Measurements from ENCODE around the gene ARGFX. TPM values are rescaled to one million over a fixed set of nuclear protein-coding genes. Genes with fewer than 3 reads are reported as not detected.

ARGFX gene
- total and polyA plus RNA-seq, 2 of the 13 experiments (the other 11 are each of a cell fraction or from before 2014, with no cell fraction given), result not detected

DNA sequence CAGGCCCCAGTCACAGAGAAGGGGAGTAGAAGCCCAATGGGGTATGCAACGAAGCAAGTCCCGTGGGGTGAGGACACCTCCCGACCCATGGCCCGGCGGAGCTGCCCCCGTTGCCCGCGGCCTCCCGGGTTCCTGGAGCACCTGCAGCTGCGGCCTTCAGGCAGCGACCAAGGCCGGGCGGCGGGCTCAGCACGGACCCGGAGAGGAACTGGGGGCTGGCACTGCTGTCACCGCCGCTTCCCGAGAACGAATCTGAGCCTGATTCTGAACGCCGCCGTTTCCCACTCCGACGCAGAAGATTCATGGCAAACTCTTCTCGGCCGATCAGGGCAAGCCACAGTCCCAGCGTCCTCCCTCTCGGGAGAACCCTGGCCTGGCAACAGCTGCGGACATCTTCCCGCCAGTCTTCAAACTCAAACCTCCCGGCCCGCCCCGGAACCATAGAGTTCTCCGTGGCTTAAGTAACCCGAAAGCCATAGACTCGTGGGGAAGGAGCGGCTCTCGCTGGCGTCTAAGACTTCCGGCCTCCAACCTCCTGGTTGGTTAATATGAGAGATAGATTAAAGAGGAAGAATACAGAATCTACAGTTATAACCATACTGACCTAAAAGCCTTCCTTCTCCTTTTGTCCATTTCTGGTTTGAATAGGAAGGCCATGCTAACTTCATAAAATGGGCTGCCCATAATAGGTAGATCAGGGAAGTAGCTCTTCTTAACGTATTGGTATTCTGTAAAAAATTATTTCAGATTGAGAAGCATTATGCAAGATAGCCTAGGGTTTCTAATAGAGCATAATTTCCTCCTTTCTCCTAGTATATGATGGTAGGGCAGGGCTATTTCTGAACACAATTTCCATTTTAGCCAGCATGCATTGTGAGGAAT lies 21.9 kb upstream of the ARGFX start, which contains the start of gene POLQ (continued):
- TF ChIP-seq, protein P1, sequence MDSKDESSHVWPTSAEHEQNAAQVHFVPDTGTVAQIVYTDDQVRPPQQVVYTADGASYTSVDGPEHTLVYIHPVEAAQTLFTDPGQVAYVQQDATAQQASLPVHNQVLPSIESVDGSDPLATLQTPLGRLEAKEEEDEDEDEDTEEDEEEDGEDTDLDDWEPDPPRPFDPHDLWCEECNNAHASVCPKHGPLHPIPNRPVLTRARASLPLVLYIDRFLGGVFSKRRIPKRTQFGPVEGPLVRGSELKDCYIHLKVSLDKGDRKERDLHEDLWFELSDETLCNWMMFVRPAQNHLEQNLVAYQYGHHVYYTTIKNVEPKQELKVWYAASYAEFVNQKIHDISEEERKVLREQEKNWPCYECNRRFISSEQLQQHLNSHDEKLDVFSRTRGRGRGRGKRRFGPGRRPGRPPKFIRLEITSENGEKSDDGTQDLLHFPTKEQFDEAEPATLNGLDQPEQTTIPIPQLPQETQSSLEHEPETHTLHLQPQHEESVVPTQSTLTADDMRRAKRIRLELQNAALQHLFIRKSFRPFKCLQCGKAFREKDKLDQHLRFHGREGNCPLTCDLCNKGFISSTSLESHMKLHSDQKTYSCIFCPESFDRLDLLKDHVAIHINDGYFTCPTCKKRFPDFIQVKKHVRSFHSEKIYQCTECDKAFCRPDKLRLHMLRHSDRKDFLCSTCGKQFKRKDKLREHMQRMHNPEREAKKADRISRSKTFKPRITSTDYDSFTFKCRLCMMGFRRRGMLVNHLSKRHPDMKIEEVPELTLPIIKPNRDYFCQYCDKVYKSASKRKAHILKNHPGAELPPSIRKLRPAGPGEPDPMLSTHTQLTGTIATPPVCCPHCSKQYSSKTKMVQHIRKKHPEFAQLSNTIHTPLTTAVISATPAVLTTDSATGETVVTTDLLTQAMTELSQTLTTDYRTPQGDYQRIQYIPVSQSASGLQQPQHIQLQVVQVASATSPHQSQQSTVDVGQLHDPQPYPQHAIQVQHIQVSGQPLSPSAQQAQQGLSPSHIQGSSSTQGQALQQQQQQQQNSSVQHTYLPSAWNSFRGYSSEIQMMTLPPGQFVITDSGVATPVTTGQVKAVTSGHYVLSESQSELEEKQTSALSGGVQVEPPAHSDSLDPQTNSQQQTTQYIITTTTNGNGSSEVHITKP (CRISPR knock-in tag; IDR thresholded peaks at IDR 0.05; ENCODE audit: low read depth), result no peak; the same call in 1 of the 2 replicates
- peak; percentile 59 for TF ChIP-seq HOXA3 (CRISPR knock-in tag; IDR thresholded peaks at IDR 0.05)
- TF ChIP-seq ZMAT3 (CRISPR knock-in tag; conservative IDR thresholded peaks at IDR 0.05), result no peak
- TF ChIP-seq, protein P2, sequence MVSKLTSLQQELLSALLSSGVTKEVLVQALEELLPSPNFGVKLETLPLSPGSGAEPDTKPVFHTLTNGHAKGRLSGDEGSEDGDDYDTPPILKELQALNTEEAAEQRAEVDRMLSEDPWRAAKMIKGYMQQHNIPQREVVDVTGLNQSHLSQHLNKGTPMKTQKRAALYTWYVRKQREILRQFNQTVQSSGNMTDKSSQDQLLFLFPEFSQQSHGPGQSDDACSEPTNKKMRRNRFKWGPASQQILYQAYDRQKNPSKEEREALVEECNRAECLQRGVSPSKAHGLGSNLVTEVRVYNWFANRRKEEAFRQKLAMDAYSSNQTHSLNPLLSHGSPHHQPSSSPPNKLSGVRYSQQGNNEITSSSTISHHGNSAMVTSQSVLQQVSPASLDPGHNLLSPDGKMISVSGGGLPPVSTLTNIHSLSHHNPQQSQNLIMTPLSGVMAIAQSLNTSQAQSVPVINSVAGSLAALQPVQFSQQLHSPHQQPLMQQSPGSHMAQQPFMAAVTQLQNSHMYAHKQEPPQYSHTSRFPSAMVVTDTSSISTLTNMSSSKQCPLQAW (CRISPR knock-in tag; IDR thresholded peaks at IDR 0.05), result peak; percentile 72; the same call in 1 of the 2 replicates
- no peak for TF ChIP-seq HOXA7 (CRISPR knock-in tag; IDR thresholded peaks at IDR 0.05)
- TF ChIP-seq SMC3 (IDR thresholded peaks at IDR 0.05; ENCODE audit: low read length), result no peak
- TF ChIP-seq ZNF766 (CRISPR knock-in tag; IDR thresholded peaks at IDR 0.05; ENCODE audit: borderline replicate concordance), result 0 out of 2 replicates have a peak, but pooled peaks have one; percentile 56
- peak; percentile 75 for TF ChIP-seq KMT2A (CRISPR knock-in tag; IDR thresholded peaks at IDR 0.05)
- TF ChIP-seq ZMYM2 (CRISPR knock-in tag; IDR thresholded peaks at IDR 0.05), result no peak
- no peak for TF ChIP-seq FOXM1 (CRISPR knock-in tag; IDR thresholded peaks at IDR 0.05)
- TF ChIP-seq, protein P3, sequence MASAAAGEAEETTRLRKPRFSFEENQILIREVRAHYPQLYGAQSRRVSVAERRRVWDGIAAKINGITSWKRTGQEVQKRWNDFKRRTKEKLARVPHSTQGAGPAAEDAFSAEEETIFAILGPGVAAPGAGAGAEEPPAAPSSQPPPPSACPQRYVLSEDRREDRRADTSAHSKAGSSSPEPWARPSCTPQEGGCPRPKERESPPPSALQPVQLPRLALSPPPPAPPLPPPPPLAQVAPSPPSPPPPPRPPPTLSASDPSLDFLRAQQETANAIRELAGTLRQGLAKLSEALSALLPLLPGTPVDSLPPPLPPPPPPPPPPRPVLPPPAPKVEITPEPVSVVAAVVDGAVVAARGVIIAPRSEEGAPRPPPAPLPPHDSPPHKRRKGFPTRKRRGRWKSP (CRISPR knock-in tag; IDR thresholded peaks at IDR 0.05), result peak; percentile 52; the same call in 1 of the 2 replicates
- no peak for TF ChIP-seq ZNF496 (CRISPR knock-in tag; IDR thresholded peaks at IDR 0.05; ENCODE audit: insufficient replicate concordance)
- TF ChIP-seq, protein P4, sequence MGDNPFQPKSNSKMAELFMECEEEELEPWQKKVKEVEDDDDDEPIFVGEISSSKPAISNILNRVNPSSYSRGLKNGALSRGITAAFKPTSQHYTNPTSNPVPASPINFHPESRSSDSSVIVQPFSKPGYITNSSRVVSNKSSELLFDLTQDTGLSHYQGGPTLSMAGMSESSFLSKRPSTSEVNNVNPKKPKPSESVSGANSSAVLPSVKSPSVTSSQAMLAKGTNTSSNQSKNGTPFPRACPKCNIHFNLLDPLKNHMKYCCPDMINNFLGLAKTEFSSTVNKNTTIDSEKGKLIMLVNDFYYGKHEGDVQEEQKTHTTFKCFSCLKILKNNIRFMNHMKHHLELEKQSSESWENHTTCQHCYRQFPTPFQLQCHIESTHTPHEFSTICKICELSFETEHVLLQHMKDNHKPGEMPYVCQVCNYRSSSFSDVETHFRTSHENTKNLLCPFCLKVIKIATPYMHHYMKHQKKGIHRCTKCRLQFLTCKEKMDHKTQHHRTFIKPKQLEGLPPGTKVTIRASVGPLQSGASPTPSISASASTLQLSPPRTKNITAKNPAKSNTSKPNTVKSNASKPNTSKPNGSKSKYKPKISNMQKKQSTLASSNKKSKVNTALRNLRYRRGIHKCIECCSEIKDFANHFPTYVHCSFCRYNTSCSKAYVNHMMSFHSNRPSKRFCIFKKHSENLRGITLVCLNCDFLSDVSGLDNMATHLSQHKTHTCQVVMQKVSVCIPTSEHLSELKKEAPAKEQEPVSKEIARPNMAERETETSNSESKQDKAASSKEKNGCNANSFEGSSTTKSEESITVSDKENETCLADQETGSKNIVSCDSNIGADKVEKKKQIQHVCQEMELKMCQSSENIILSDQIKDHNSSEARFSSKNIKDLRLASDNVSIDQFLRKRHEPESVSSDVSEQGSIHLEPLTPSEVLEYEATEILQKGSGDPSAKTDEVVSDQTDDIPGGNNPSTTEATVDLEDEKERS (CRISPR knock-in tag; IDR thresholded peaks at IDR 0.05), result no peak
- no peak for TF ChIP-seq NFIC (IDR thresholded peaks at IDR 0.05; ENCODE audit: low read length)
- TF ChIP-seq ZNF768 (CRISPR knock-in tag; IDR thresholded peaks at IDR 0.05), result peak; percentile 47; the same call in 1 of the 2 replicates
- no peak for TF ChIP-seq SKI (IDR thresholded peaks at IDR 0.05; ENCODE audit: partially characterized antibody)

Data from HepG2 (cell line).